ENCODE results near the gene PHKA1. TPM values are rescaled to one million over a fixed set of nuclear protein-coding genes. Genes with fewer than 3 reads are reported as not detected.

The PHKA1 gene
- total RNA-seq, 6 donors from 2014 or later: 2.3 to 10.5 (median 3.4) TPM

DNA sequence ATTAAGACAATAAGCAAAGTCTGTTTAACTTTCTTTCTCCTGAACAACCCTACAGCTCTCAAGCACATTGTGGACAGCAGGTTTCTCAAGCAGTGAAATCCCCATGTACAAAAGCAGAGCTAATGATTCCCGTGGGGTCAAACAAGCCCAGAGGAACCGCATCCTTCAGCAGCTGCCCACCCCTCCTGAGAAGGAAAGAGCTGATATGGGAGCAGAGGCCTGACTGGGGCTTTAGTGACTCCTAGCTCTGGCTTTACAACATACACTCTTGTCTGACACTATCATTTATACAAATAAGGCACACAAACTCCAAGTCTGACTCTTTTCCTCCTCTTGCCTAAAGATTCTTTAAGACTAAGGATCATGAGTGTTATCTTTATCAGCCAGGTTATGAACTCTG is 174.3 kb downstream of the PHKA1 start:
- H3K4me3 ChIP-seq: no peak overlapping the region
- DNase-seq: no peak
- no peak for ATAC-seq (ENCODE audit: low FRiP score in 2 of 2)
- TF ChIP-seq EP300 (IDR thresholded peaks at IDR 0.05): no peak
- TF ChIP-seq POLR2A (IDR thresholded peaks at IDR 0.05): no peak
- TF ChIP-seq, protein P1, sequence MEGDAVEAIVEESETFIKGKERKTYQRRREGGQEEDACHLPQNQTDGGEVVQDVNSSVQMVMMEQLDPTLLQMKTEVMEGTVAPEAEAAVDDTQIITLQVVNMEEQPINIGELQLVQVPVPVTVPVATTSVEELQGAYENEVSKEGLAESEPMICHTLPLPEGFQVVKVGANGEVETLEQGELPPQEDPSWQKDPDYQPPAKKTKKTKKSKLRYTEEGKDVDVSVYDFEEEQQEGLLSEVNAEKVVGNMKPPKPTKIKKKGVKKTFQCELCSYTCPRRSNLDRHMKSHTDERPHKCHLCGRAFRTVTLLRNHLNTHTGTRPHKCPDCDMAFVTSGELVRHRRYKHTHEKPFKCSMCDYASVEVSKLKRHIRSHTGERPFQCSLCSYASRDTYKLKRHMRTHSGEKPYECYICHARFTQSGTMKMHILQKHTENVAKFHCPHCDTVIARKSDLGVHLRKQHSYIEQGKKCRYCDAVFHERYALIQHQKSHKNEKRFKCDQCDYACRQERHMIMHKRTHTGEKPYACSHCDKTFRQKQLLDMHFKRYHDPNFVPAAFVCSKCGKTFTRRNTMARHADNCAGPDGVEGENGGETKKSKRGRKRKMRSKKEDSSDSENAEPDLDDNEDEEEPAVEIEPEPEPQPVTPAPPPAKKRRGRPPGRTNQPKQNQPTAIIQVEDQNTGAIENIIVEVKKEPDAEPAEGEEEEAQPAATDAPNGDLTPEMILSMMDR (IDR thresholded peaks at IDR 0.05): no peak
- no peak for TF ChIP-seq POLR2AphosphoS5 (IDR thresholded peaks at IDR 0.05)
- no peak overlapping the region for H3K27ac ChIP-seq
- H3K4me1 ChIP-seq: no peaks in the 10 kb centered on the region
- 75 to 76% methylated on average over 2 of the region's 2 CpGs for WGBS, 2 donors
- H3K9me3 ChIP-seq: no peaks in the 10 kb centered on the region
- no peaks in the 10 kb centered on the region for H3K27me3 ChIP-seq
- H3K36me3 ChIP-seq: no peaks in the 10 kb centered on the region

DNA sequence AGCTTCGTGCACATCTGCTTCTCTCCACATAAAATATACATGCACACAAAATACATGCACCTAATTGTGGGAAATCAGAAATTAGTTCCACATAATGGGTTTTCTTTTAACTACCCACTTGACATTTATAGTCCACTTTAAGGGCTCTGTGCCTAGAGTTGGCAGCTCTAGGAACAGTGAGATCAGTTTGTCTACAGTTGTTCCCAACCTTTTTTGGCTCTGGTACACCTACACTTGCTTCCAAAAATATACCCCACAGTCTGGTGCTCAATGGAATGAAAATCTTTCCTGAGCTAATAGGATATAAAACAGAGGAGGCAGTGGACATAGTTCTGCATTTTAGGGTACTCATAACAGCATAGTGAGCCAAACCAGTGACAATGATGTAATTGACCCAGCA is 177.6 kb downstream of the PHKA1 start:
- ATAC-seq (ENCODE audit: low FRiP score in 2 of 2): no peak
- WGBS, 2 donors: 53 to 81% methylated on average over 1 of the region's 1 CpG
- Histone ChIP-seq H3K4me3 (no peak overlapping the region), H3K4me1 (no peaks in the 10 kb centered on the region), H3K27me3 (no peaks in the 10 kb centered on the region), H3K9me3 (no peaks in the 10 kb centered on the region), H3K36me3 (no peaks in the 10 kb centered on the region), H3K27ac (no peak overlapping the region)
- DNase-seq: no peak
- TF ChIP-seq POLR2AphosphoS5 (IDR thresholded peaks at IDR 0.05) (no peak), EP300 (IDR thresholded peaks at IDR 0.05) (no peak), POLR2A (IDR thresholded peaks at IDR 0.05) (no peak)
- TF ChIP-seq, protein P1 (IDR thresholded peaks at IDR 0.05): no peak

DNA sequence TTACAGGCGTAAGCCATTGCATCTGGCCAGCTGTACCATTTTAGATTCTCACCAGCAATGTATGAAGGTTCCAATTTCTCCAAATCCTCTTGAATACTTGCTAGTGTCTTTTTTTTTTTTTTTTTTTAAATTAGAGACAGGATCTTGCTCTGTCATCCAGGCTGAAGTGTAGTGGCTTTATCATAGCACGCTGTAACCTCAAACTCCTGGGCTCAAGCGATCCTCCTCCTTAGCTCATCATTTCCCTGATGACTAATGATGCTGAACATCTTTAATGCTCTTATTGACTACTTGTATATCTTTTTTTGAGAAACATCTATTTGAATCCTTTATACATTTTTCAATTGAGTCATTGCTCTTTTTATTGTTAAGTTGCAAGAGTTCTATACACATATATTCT is 181.7 kb downstream of the PHKA1 start:
- Histone ChIP-seq H3K27ac (no peak overlapping the region), H3K27me3 (no peaks in the 10 kb centered on the region), H3K9me3 (no peaks in the 10 kb centered on the region), H3K4me3 (no peak overlapping the region), H3K36me3 (no peaks in the 10 kb centered on the region), H3K4me1 (no peaks in the 10 kb centered on the region)
- DNase-seq (no peak), ATAC-seq (ENCODE audit: low FRiP score in 2 of 2) (no peak)
- 80 to 97% methylated on average over 3 of the region's 3 CpGs for WGBS, 2 donors
- TF ChIP-seq, protein P1 (IDR thresholded peaks at IDR 0.05): no peak
- TF ChIP-seq POLR2AphosphoS5 (IDR thresholded peaks at IDR 0.05): no peak
- TF ChIP-seq POLR2A (IDR thresholded peaks at IDR 0.05): no peak
- no peak for TF ChIP-seq EP300 (IDR thresholded peaks at IDR 0.05)

Small RNA genes lying within 50 kb of the gene (small RNA-seq; reads per million reads assigned to genes)
- 0 reads per million in 4 donors for gene BX295541.1
- 0 reads per million in 4 donors for gene RF00012
- 0 reads per million in 4 donors for gene RNU1-112P

Other genes starting within 250 kb of the PHKA1 start
- gene HDAC8, start 141.5 kb downstream of the PHKA1 start, total RNA-seq: 10 to 100 TPM; 21.5 to 56.6 (median 35.0) TPM
- 1 to 10 TPM in 1 of 6 donors, under 1 TPM in 4, not detected in 1; 0.24 to 1.4 (median 0.79) TPM for gene DMRTC1B, start 62.6 kb upstream of the PHKA1 start, total RNA-seq
- not detected for gene FAM236B, start 68.4 kb upstream of the PHKA1 start, total RNA-seq
- gene FAM236D, start 93.9 kb upstream of the PHKA1 start, total RNA-seq: not detected
- not detected for gene FAM236C, start 198.3 kb upstream of the PHKA1 start, total RNA-seq
- not detected for gene FAM236A, start 223.9 kb upstream of the PHKA1 start, total RNA-seq
- under 1 TPM in 2 of 6 donors, not detected in 4; 0.29 to 0.44 TPM for gene DMRTC1, start 229.5 kb upstream of the PHKA1 start, total RNA-seq